HCT116 (cell line): ENCODE results near the gene LCN2. TPM values are rescaled to one million over a fixed set of nuclear protein-coding genes. Genes with fewer than 3 reads are reported as not detected.

ENCODE experiments used
- ATAC-seq: fragments of 200-7000 bp; cut with Tn5 transposase; 2 replicates; pipeline ENCODE4 v1.9.1; 2020; ENCODE audit warnings: mild to moderate bottlenecking, moderate library complexity
- BruUV-seq: library from RNA; stranded (reverse); fragments of 400-500 nt; replicated peaks from 2 replicates; lab custom pipeline; 2021; lab: Mats Ljungman, UMichigan
- CTCF ChIA-PET: fragments of 300-600 bp; sonication (Branson Sonifier 250); formaldehyde crosslinking; loops from one replicate; lab custom pipeline; 2021; ENCODE audit warnings: antibody characterized with exemption; lab: Charles Lee
- POLR2A ChIA-PET: fragments of 300-600, 350-600 bp; sonication (Branson Sonifier 250); formaldehyde crosslinking; loops from one replicate; lab custom pipeline; 2021; ENCODE audit warnings: antibody characterized with exemption; lab: Charles Lee
- RAD21 ChIA-PET, 2 experiments: fragments of 300-600 bp; sonication (Branson Sonifier 250); formaldehyde crosslinking; loops; one replicate each; lab custom pipeline; 2023; ENCODE audit warnings: low total read pairs in 2 of 2; ENCODE audit not compliant: uncharacterized antibody in 2 of 2, unreplicated experiment in 2 of 2, low non-redundant PET in 1 of 2; lab: Charles Lee
- DNase-seq: peaks from one replicate; pipeline ENCODE4 v3.0.0-alpha.2; 2010; ENCODE audit warnings: low read depth, low spot score
- H2AFZ ChIP-seq: fragments of 200-600 bp; shearing (Covaris generic), sonication (generic); 2 replicates; pipeline ENCODE4 v1.6.1; 2017; ENCODE audit warnings: low read depth, mixed run types, mixed read lengths, antibody characterized with exemption, low read length; ENCODE audit not compliant: poor library complexity, severe bottlenecking
- H3K27ac ChIP-seq: 2 replicates; pipeline ENCODE4 v1.5.1; 2012; ENCODE audit warnings: low read depth, low read length
- H3K27me3 ChIP-seq: fragments of 200-600 bp; sonication (generic); 2 replicates; pipeline ENCODE4 v1.6.1; 2016; ENCODE audit warnings: mixed run types, low read length, mixed read lengths; ENCODE audit not compliant: insufficient read depth
- H3K36me3 ChIP-seq, 2 experiments: fragments of 200-500 bp in 1 of 2; fragments of 200-600 bp in 1 of 2; sonication (Bioruptor generic) in 1 of 2; sonication (generic) in 1 of 2; 2 replicates each; pipeline versions ENCODE4 v1.5.1 to v1.6.1; 2014 to 2016; ENCODE audit warnings: low read length in 2 of 2, inconsistent platforms in 1 of 2, mixed read lengths in 1 of 2, mixed run types in 1 of 2; ENCODE audit not compliant: insufficient read depth in 2 of 2, control insufficient read depth in 1 of 2
- H3K4me1 ChIP-seq, 2 experiments: fragments of 200-600 bp in 1 of 2; sonication (generic) in 1 of 2; 2 replicates each; pipeline versions ENCODE4 v1.5.1 to v1.6.1; 2012 to 2017; ENCODE audit warnings: low read length in 2 of 2, inconsistent platforms in 1 of 2, mild to moderate bottlenecking in 1 of 2, mixed read lengths in 1 of 2, mixed run types in 1 of 2, moderate library complexity in 1 of 2; ENCODE audit not compliant: insufficient read depth in 2 of 2, control insufficient read depth in 1 of 2
- H3K4me2 ChIP-seq: fragments of 200-600 bp; sonication (generic); 2 replicates; pipeline ENCODE4 v1.6.1; 2017; ENCODE audit warnings: mixed run types, low read length, mixed read lengths
- H3K4me3 ChIP-seq, 2 experiments: fragments of 200-600 bp in 1 of 2; sonication (generic) in 1 of 2; replicated peaks in 1 of 2; 2 replicates each; pipeline ENCODE4 v1.5.1; 2011 to 2016; ENCODE audit warnings: low read length in 2 of 2, control low read depth in 1 of 2, low read depth in 1 of 2, mild to moderate bottlenecking in 1 of 2, mixed read lengths in 1 of 2, mixed run types in 1 of 2
- H3K79me2 ChIP-seq: fragments of 200-600 bp; sonication (generic); 2 replicates; pipeline ENCODE4 v1.6.1; 2017; ENCODE audit warnings: mild to moderate bottlenecking, mixed run types, low read length, moderate library complexity, mixed read lengths; ENCODE audit not compliant: insufficient read depth
- H3K9ac ChIP-seq: fragments of 200-600 bp; sonication (generic); 2 replicates; pipeline ENCODE4 v1.6.1; 2016; ENCODE audit warnings: low read length, mixed read lengths
- H3K9me2 ChIP-seq: fragments of 200-600 bp; sonication (generic), shearing (Covaris generic); 2 replicates; pipeline ENCODE4 v1.6.1; 2017; ENCODE audit warnings: mixed run types, mild to moderate bottlenecking, moderate library complexity; ENCODE audit not compliant: insufficient read depth
- H3K9me3 ChIP-seq, 2 experiments: fragments of 200-500 bp in 1 of 2; fragments of 200-600 bp in 1 of 2; sonication (Bioruptor generic) in 1 of 2; sonication (generic) in 1 of 2; 2 replicates each; pipeline ENCODE4 v1.6.1; 2014 to 2017; ENCODE audit warnings: low read length in 2 of 2, mixed read lengths in 2 of 2, inconsistent platforms in 1 of 2, low read depth in 1 of 2, mild to moderate bottlenecking in 1 of 2, mixed run types in 1 of 2, moderate library complexity in 1 of 2; ENCODE audit not compliant: control insufficient read depth in 1 of 2, insufficient read depth in 1 of 2
- H4K20me1 ChIP-seq: fragments of 200-600 bp; sonication (generic), shearing (Covaris generic); 2 replicates; pipeline ENCODE4 v1.6.1; 2017; ENCODE audit warnings: mixed run types, mild to moderate bottlenecking, moderate library complexity; ENCODE audit not compliant: insufficient read depth
- ATF3 ChIP-seq: IDR thresholded peaks from 2 replicates; pipeline ENCODE4 v1.6.1; 2012
- CEBPB ChIP-seq: IDR thresholded peaks from 2 replicates; pipeline ENCODE4 v1.6.1; 2012; ENCODE audit warnings: low read depth
- ELF1 ChIP-seq: IDR thresholded peaks from 2 replicates; pipeline ENCODE4 v1.6.1; 2012; ENCODE audit warnings: low read depth, borderline replicate concordance
- EZH2 ChIP-seq: fragments of 200-600 bp; sonication (generic); IDR thresholded peaks from 2 replicates; pipeline ENCODE4 v1.6.1; 2017; ENCODE audit warnings: antibody characterized with exemption, mixed run types
- FOSL1 ChIP-seq: IDR thresholded peaks from 2 replicates; pipeline ENCODE4 v1.6.1; 2012; ENCODE audit warnings: low read depth
- MAX ChIP-seq: IDR thresholded peaks from 2 replicates; pipeline ENCODE4 v1.6.1; 2012
- POLR2A ChIP-seq: IDR thresholded peaks from 2 replicates; pipeline ENCODE4 v1.7.0; 2011; ENCODE audit warnings: borderline replicate concordance; ENCODE audit not compliant: insufficient read depth, insufficient read length; ENCODE audit errors: extremely low read depth
- POLR2AphosphoS5 ChIP-seq: IDR thresholded peaks from 2 replicates; pipeline ENCODE4 v1.6.1; 2011; ENCODE audit warnings: mild to moderate bottlenecking, low read depth, low read length, moderate library complexity
- REST ChIP-seq: IDR thresholded peaks from 2 replicates; pipeline ENCODE4 v1.6.1; 2012; ENCODE audit warnings: low read depth
- SIN3A ChIP-seq: IDR thresholded peaks from 2 replicates; pipeline ENCODE4 v1.6.1; 2012; ENCODE audit warnings: low read depth
- SP1 ChIP-seq: IDR thresholded peaks from 2 replicates; pipeline ENCODE4 v1.6.1; 2012; ENCODE audit warnings: low read depth
- SRF ChIP-seq: IDR thresholded peaks from 2 replicates; pipeline ENCODE4 v1.6.1; 2012; ENCODE audit warnings: low read depth
- YY1 ChIP-seq: IDR thresholded peaks from 2 replicates; pipeline ENCODE4 v1.6.1; 2011; ENCODE audit warnings: low read length, low read depth, moderate library complexity, mild to moderate bottlenecking; ENCODE audit not compliant: insufficient replicate concordance; ENCODE audit errors: extremely low read depth
- ZNF274 ChIP-seq: fragments of 200-500 bp; sonication (Bioruptor generic); IDR thresholded peaks from 2 replicates; pipeline ENCODE4 v1.6.1; 2014; ENCODE audit warnings: mild to moderate bottlenecking, low read depth, low read length, inconsistent platforms
- intact Hi-C: fragments of 100-400 bp; cut with micrococcal nuclease; formaldehyde crosslinking; loops from 2 replicates; pipeline ENCODE4 v1.10.0; 2022
- total RNA-seq: library from RNA; stranded (reverse); gene quantifications from one replicate; pipeline ENCODE4 v1.2.1, GENCODE V29; 2021; ENCODE audit not compliant: unreplicated experiment

LCN2 gene
- total RNA-seq, 1 experiment from 2014 or later, result 9.2 TPM

- TF ChIP-seq YY1, result no peak
- no peak for TF ChIP-seq ELF1
- no peak for TF ChIP-seq EZH2
- no peak for TF ChIP-seq SIN3A
- no peak for TF ChIP-seq CEBPB
- TF ChIP-seq SRF, result no peak
- no peak for TF ChIP-seq MAX
- TF ChIP-seq POLR2A, result no peak
- no peak for TF ChIP-seq ZNF274
Measured at GRCh38 chr9:128120741-128121465, 28.4 kb upstream of the LCN2 start.

GRCh38 chr9:128121466-128121810, 27.8 kb upstream of the LCN2 start:
- no peak overlapping the region for H3K27ac ChIP-seq
- H3K27me3 ChIP-seq, result no peaks in the 10 kb centered on the region
- no peaks in the 10 kb centered on the region for H3K9me3 ChIP-seq
- H2AFZ ChIP-seq, result no peak overlapping the region
- DNase-seq (no peak), ATAC-seq (no peak)
- peaks cover 9% of the 10 kb centered on the region; the same call in 1 of the 2 replicates for H4K20me1 ChIP-seq
- peaks cover 12 to 23% of the 10 kb centered on the region in 2 experiments for H3K4me1 ChIP-seq
- peaks cover 6 to 30% of the 10 kb centered on the region in 2 experiments; a peak in 3 of 4 replicates for H3K36me3 ChIP-seq
- H3K79me2 ChIP-seq, result peaks cover 28% of the 10 kb centered on the region
- ChIA-PET CTCF (no interaction called here), RAD21 (no interaction called here), POLR2A (no interaction called here)
- no TSS peak for BruUV-seq
- intact Hi-C loops, result no loop called here
- H3K9ac ChIP-seq, result no peak overlapping the region
- H3K4me2 ChIP-seq, result no peak overlapping the region
- no peaks in the 10 kb centered on the region for H3K9me2 ChIP-seq
- H3K4me3 ChIP-seq, result no peak overlapping the region
- TF ChIP-seq EZH2 (no peak), CEBPB (no peak), MAX (no peak), FOSL1 (no peak), POLR2AphosphoS5 (no peak), REST (no peak), SP1 (no peak), POLR2A (no peak), ATF3 (no peak)

More at GRCh38 chr9:128120741-128121465, 28.4 kb upstream of the LCN2 start:
- Histone ChIP-seq H4K20me1 (peaks cover 9% of the 10 kb centered on the region; the same call in 1 of the 2 replicates), H3K4me2 (no peak overlapping the region), H3K4me1 (peaks cover 7 to 18% of the 10 kb centered on the region in 2 experiments), H3K36me3 (peaks cover 6 to 30% of the 10 kb centered on the region in 2 experiments; a peak in 3 of 4 replicates), H3K9me3 (no peaks in the 10 kb centered on the region), H3K4me3 (no peak overlapping the region), H2AFZ (no peak overlapping the region), H3K9ac (no peak overlapping the region), H3K27me3 (no peaks in the 10 kb centered on the region), H3K27ac (no peak overlapping the region), H3K79me2 (peaks cover 23% of the 10 kb centered on the region), H3K9me2 (no peaks in the 10 kb centered on the region)
- ATAC-seq (no peak), DNase-seq (no peak)
- intact Hi-C loops, result no loop called here
- ChIA-PET RAD21 (no interaction called here), POLR2A (no interaction called here), CTCF (no interaction called here)
- no TSS peak for BruUV-seq
